GM21360 (cell line): ENCODE measurements around the gene BICC1.

ENCODE experiments used
- ATAC-seq: cut with Tn5 transposase; IDR thresholded peaks from one replicate; pipeline ENCODE4 v1.9.1; 2021; ENCODE audit warnings: mild to moderate bottlenecking, moderate library complexity; ENCODE audit not compliant: unreplicated experiment

The BICC1 gene

GRCh38 chr10:58512491-58513187 is at the start of gene BICC1:
Gene BICC1, plus strand, starts transcription at chr10:58512872. Its CDS starts 272 bp downstream, at chr10:58513144.
- peak; percentile 60 for ATAC-seq

- ATAC-seq = no peak
Measured at GRCh38 chr10:58464956-58465355, 47.7 kb upstream of the BICC1 start.

GRCh38 chr10:58465629-58466028 is 47.0 kb upstream of the BICC1 start:
- ATAC-seq = no peak

GRCh38 chr10:58467931-58468635 is 44.6 kb upstream of the BICC1 start:
- no peak for ATAC-seq

GRCh38 chr10:58473976-58474375 is 38.7 kb upstream of the BICC1 start:
- no peak for ATAC-seq

- no peak for ATAC-seq
Measured at GRCh38 chr10:58475322-58476277, 37.1 kb upstream of the BICC1 start.

GRCh38 chr10:58477122-58477521 is 35.5 kb upstream of the BICC1 start:
- no peak for ATAC-seq

- ATAC-seq = no peak
Measured at GRCh38 chr10:58477902-58478301, 34.8 kb upstream of the BICC1 start.

GRCh38 chr10:58479045-58479444 is 33.6 kb upstream of the BICC1 start:
- no peak for ATAC-seq

- no peak for ATAC-seq
Measured at GRCh38 chr10:58480321-58480720, 32.4 kb upstream of the BICC1 start.

- no peak for ATAC-seq
Measured at GRCh38 chr10:58481569-58482109, 31.0 kb upstream of the BICC1 start.

GRCh38 chr10:58486821-58487220 is 25.9 kb upstream of the BICC1 start:
- no peak for ATAC-seq

GRCh38 chr10:58488921-58489320 is 23.8 kb upstream of the BICC1 start:
- no peak for ATAC-seq

- no peak for ATAC-seq
Measured at GRCh38 chr10:58502956-58503355, 9.7 kb upstream of the BICC1 start.

GRCh38 chr10:58508316-58508715 is 4.4 kb upstream of the BICC1 start:
- no peak for ATAC-seq

GRCh38 chr10:58511765-58512490 is 744 bp upstream of the BICC1 start:
- peak; percentile 5 for ATAC-seq

GRCh38 chr10:58513188-58514110 is 777 bp downstream of the BICC1 start:
- ATAC-seq = no peak

- ATAC-seq = no peak
Measured at GRCh38 chr10:58514111-58514770, 1.6 kb downstream of the BICC1 start.
